ENCODE data around the gene SURF6.
A peak's percentile ranks its signal among the peaks of the same experiment; 100 is the strongest.
"Not testable (repeated sequence)": the region's sequence is repeated elsewhere in the genome, so short reads cannot be mapped to it uniquely, and the experiment has no call there.

SURF6 gene

GRCh38 chr9:133334161-133334560 lies 1.8 kb downstream of the SURF6 start:
- peaks cover 25% of the 10 kb centered on the region for H3K79me2 ChIP-seq (ENCODE audit: control insufficient read depth, insufficient read depth, low read length, unreplicated experiment)
- peak overlapping the region; percentile 91 for H3K4me3 ChIP-seq (ENCODE audit: low read depth, low read length)
- H3K27me3 ChIP-seq (ENCODE audit: insufficient read depth, low read length): no peaks in the 10 kb centered on the region
- no peak overlapping the region for H2AFZ ChIP-seq (ENCODE audit: low read length, unreplicated experiment)
- no peak overlapping the region for H3K27ac ChIP-seq (ENCODE audit: low read depth, low read length)
- H3K36me3 ChIP-seq (ENCODE audit: insufficient read depth, low read length): peaks cover 22% of the 10 kb centered on the region; the same call in 1 of the 2 replicates
- peaks cover 8% of the 10 kb centered on the region for H3K4me1 ChIP-seq (ENCODE audit: control insufficient read depth, insufficient read depth, low read length, unreplicated experiment)

GRCh38 chr9:133333566-133333965 lies 2.4 kb downstream of the SURF6 start:
- H3K36me3 ChIP-seq (ENCODE audit: insufficient read depth, low read length): peaks cover 22% of the 10 kb centered on the region; the same call in 1 of the 2 replicates

DNA sequence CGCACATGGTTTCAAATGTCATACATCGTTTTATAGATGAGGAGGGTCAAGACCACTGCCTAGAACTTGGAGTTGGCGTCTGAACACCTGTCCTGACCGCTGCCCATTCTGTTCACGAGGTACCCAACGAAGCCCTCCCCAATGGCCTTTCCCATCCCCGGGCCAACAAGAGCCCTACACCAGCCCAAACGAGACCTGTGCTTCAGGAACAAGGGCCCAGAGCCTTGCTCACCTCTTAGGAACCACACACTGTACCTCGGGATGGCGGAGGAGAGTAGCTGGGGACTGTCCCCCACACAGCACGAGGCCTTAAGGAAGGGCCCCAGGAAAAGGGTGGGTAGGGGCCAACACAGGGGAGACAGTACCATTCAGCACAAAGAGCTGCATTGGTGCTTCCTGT lies 3.0 kb downstream of the SURF6 start:
- Histone ChIP-seq H3K4me3 (ENCODE audit: low read depth, low read length) (no peak overlapping the region), H3K4me1 (ENCODE audit: control insufficient read depth, insufficient read depth, low read length, unreplicated experiment) (peaks cover 8% of the 10 kb centered on the region), H3K27ac (ENCODE audit: low read depth, low read length) (no peak overlapping the region), H3K27me3 (ENCODE audit: insufficient read depth, low read length) (no peaks in the 10 kb centered on the region), H3K79me2 (ENCODE audit: control insufficient read depth, insufficient read depth, low read length, unreplicated experiment) (peaks cover 25% of the 10 kb centered on the region), H2AFZ (ENCODE audit: low read length, unreplicated experiment) (no peak overlapping the region), H3K36me3 (ENCODE audit: insufficient read depth, low read length) (peaks cover 22% of the 10 kb centered on the region; the same call in 1 of the 2 replicates)

More at GRCh38 chr9:133333566-133333965, 2.4 kb downstream of the SURF6 start:
- Histone ChIP-seq H3K27ac (ENCODE audit: low read depth, low read length) (no peak overlapping the region), H3K4me1 (ENCODE audit: control insufficient read depth, insufficient read depth, low read length, unreplicated experiment) (peaks cover 8% of the 10 kb centered on the region), H3K4me3 (ENCODE audit: low read depth, low read length) (no peak overlapping the region), H2AFZ (ENCODE audit: low read length, unreplicated experiment) (no peak overlapping the region), H3K79me2 (ENCODE audit: control insufficient read depth, insufficient read depth, low read length, unreplicated experiment) (peaks cover 25% of the 10 kb centered on the region), H3K27me3 (ENCODE audit: insufficient read depth, low read length) (no peaks in the 10 kb centered on the region)

DNA sequence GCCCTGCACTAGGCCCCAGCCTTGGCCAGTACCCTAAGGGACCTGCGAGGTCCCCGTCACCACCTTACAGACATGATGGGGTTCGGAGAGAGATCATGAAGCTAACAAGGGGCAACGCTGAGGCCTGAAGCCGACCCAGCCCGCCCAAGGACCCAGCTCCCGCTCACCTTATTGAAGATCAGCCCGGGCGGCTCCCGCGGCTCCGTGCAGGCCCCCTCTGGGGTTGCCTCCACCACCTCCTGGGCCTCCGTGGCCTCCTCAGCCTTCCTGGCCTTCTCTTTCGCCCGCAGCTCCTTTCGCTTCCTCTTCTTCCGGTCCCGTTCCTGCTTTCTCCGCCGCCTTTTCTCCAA lies 3.6 kb downstream of the SURF6 start:
- Histone ChIP-seq H3K36me3 (ENCODE audit: insufficient read depth, low read length) (peaks cover 22% of the 10 kb centered on the region; the same call in 1 of the 2 replicates), H3K79me2 (ENCODE audit: control insufficient read depth, insufficient read depth, low read length, unreplicated experiment) (peaks cover 25% of the 10 kb centered on the region), H3K27me3 (ENCODE audit: insufficient read depth, low read length) (no peaks in the 10 kb centered on the region), H2AFZ (ENCODE audit: low read length, unreplicated experiment) (no peak overlapping the region), H3K4me1 (ENCODE audit: control insufficient read depth, insufficient read depth, low read length, unreplicated experiment) (peaks cover 8% of the 10 kb centered on the region), H3K4me3 (ENCODE audit: low read depth, low read length) (no peak overlapping the region), H3K27ac (ENCODE audit: low read depth, low read length) (no peak overlapping the region)

- H2AFZ ChIP-seq (ENCODE audit: low read length, unreplicated experiment): no peak overlapping the region
- H3K27ac ChIP-seq (ENCODE audit: low read depth, low read length): no peak overlapping the region
- H3K27me3 ChIP-seq (ENCODE audit: insufficient read depth, low read length): no peaks in the 10 kb centered on the region
- peaks cover 25% of the 10 kb centered on the region for H3K79me2 ChIP-seq (ENCODE audit: control insufficient read depth, insufficient read depth, low read length, unreplicated experiment)
- no peak overlapping the region for H3K4me3 ChIP-seq (ENCODE audit: low read depth, low read length)
- peaks cover 22% of the 10 kb centered on the region; the same call in 1 of the 2 replicates for H3K36me3 ChIP-seq (ENCODE audit: insufficient read depth, low read length)
- H3K4me1 ChIP-seq (ENCODE audit: control insufficient read depth, insufficient read depth, low read length, unreplicated experiment): peaks cover 8% of the 10 kb centered on the region
Measured at GRCh38 chr9:133331641-133332380, 4.2 kb downstream of the SURF6 start.

DNA sequence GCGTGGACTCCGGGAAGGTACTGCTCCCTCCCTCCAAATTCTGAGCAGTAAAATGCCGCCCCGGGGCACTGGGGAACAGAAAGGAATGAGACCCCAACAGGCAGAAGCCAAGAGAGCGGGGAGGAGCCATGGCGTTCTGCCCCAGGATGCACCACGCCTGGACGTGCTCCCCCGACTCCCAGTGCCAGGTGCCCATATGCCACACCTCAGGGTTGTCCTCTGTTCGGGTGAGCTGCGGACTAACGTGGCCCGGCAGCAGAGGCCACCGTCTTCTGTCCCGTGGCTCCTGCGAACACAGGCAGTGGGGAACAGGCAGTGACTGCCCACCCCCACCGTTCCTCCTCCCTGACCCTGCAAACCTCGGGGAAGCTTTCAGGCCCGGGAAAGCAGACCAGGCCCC lies 4.8 kb downstream of the SURF6 start:
- Histone ChIP-seq H3K27me3 (ENCODE audit: insufficient read depth, low read length) (no peaks in the 10 kb centered on the region), H3K4me1 (ENCODE audit: control insufficient read depth, insufficient read depth, low read length, unreplicated experiment) (peaks cover 8% of the 10 kb centered on the region), H3K4me3 (ENCODE audit: low read depth, low read length) (no peak overlapping the region), H2AFZ (ENCODE audit: low read length, unreplicated experiment) (no peak overlapping the region), H3K36me3 (ENCODE audit: insufficient read depth, low read length) (peaks cover 22% of the 10 kb centered on the region; the same call in 1 of the 2 replicates), H3K27ac (ENCODE audit: low read depth, low read length) (no peak overlapping the region), H3K79me2 (ENCODE audit: control insufficient read depth, insufficient read depth, low read length, unreplicated experiment) (peaks cover 25% of the 10 kb centered on the region)

GRCh38 chr9:133329306-133330156 lies 6.5 kb downstream of the SURF6 start:
- not testable (repeated sequence) for H3K27me3 ChIP-seq (ENCODE audit: insufficient read depth, low read length); H3K4me3 ChIP-seq (ENCODE audit: low read depth, low read length); H3K4me1 ChIP-seq (ENCODE audit: control insufficient read depth, insufficient read depth, low read length, unreplicated experiment); H3K27ac ChIP-seq (ENCODE audit: low read depth, low read length); H2AFZ ChIP-seq (ENCODE audit: low read length, unreplicated experiment)
- Histone ChIP-seq H3K79me2 (ENCODE audit: control insufficient read depth, insufficient read depth, low read length, unreplicated experiment) (peaks cover 11% of the 10 kb centered on the region), H3K36me3 (ENCODE audit: insufficient read depth, low read length) (peaks cover 22% of the 10 kb centered on the region; the same call in 1 of the 2 replicates)

GRCh38 chr9:133327834-133328484 lies 8.0 kb downstream of the SURF6 start:
- Histone ChIP-seq H3K36me3 (ENCODE audit: insufficient read depth, low read length) (peaks cover 12% of the 10 kb centered on the region; the same call in 1 of the 2 replicates), H2AFZ (ENCODE audit: low read length, unreplicated experiment) (no peak overlapping the region)

GRCh38 chr9:133327021-133327420 lies 9.0 kb downstream of the SURF6 start:
- not testable (repeated sequence) for H3K4me3 ChIP-seq (ENCODE audit: low read depth, low read length); H2AFZ ChIP-seq (ENCODE audit: low read length, unreplicated experiment); H3K27ac ChIP-seq (ENCODE audit: low read depth, low read length); H3K79me2 ChIP-seq (ENCODE audit: control insufficient read depth, insufficient read depth, low read length, unreplicated experiment); H3K4me1 ChIP-seq (ENCODE audit: control insufficient read depth, insufficient read depth, low read length, unreplicated experiment); H3K27me3 ChIP-seq (ENCODE audit: insufficient read depth, low read length)
- H3K36me3 ChIP-seq (ENCODE audit: insufficient read depth, low read length): peaks cover 10% of the 10 kb centered on the region; the same call in 1 of the 2 replicates

More at GRCh38 chr9:133327834-133328484, 8.0 kb downstream of the SURF6 start:
- H3K27ac ChIP-seq (ENCODE audit: low read depth, low read length): no peak overlapping the region
- peaks cover 2% of the 10 kb centered on the region for H3K79me2 ChIP-seq (ENCODE audit: control insufficient read depth, insufficient read depth, low read length, unreplicated experiment)
- H3K4me3 ChIP-seq (ENCODE audit: low read depth, low read length): no peak overlapping the region
- H3K27me3 ChIP-seq (ENCODE audit: insufficient read depth, low read length): 0 out of 2 replicates have a peak, but pooled peaks cover 9% of the 10 kb centered on the region
- no peaks in the 10 kb centered on the region for H3K4me1 ChIP-seq (ENCODE audit: control insufficient read depth, insufficient read depth, low read length, unreplicated experiment)

DNA sequence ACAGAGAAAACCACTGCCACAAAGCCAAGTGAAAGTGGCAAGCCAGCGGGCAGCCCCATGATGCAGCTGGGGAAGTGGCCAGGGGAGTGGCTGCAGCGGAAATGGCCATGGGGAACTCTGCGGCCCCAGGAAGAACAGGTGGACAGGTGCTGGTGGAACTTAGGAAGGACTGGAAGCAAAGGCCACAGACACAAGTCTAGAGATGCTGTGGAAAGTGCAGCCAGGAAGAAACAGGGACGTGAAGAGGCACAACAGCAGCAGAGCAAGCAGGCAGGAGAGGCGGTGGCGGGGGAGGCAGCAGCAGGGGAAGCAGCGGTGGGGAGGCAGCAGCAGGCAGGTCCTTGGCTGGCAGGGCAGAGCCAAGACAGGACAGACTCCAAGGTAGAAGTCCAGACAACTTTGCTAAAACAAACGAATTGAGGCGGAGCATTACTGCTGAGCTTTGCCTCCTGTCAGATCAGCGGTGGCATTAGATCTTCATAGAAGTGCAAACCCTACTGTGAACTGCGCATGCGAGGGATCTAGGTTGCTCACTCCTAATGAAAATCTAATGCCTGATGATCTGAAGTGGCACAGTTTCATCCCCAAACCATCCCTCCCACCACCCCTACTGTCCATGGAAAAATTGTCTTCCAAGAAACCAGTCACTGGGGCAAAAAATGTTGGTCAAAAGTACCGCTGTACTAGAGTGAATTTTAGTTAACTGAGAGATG lies 11.8 kb downstream of the SURF6 start:
- Histone ChIP-seq H3K4me1 (ENCODE audit: control insufficient read depth, insufficient read depth, low read length, unreplicated experiment) (no peaks in the 10 kb centered on the region), H3K79me2 (ENCODE audit: control insufficient read depth, insufficient read depth, low read length, unreplicated experiment) (no peaks in the 10 kb centered on the region), H3K27me3 (ENCODE audit: insufficient read depth, low read length) (0 out of 2 replicates have a peak, but pooled peaks cover 9% of the 10 kb centered on the region)

More for the DNA sequence above, 11.8 kb downstream of the SURF6 start:
- H3K36me3 ChIP-seq (ENCODE audit: insufficient read depth, low read length): no peaks in the 10 kb centered on the region
- H3K27ac ChIP-seq (ENCODE audit: low read depth, low read length): no peak overlapping the region
- H2AFZ ChIP-seq (ENCODE audit: low read length, unreplicated experiment): no peak overlapping the region
- H3K4me3 ChIP-seq (ENCODE audit: low read depth, low read length): no peak overlapping the region

Data from ACC112 (cell line).